ENCODE measurements around the gene TMEM187. TPM values are rescaled to one million over a fixed set of nuclear protein-coding genes. Genes with fewer than 3 reads are reported as not detected.

Gene TMEM187
- total RNA-seq, result 11.6 TPM

- peak; percentile 86 for DNase-seq (ENCODE audit: low spot score)
- ATAC-seq, result peak; percentile 63
Observed at GRCh38 chrX:153972368-153973126, at the start of gene TMEM187. TSS of gene TMEM187 (plus strand) at chrX:153972754. CDS start at chrX:153982063, 9,309 bp downstream.

GRCh38 chrX:153922932-153923857 lies 49.4 kb upstream of the TMEM187 start:
- ATAC-seq, result peak; percentile 83
- peak; percentile 79 for DNase-seq (ENCODE audit: low spot score)

- DNase-seq (ENCODE audit: low spot score) (no peak), ATAC-seq (no peak)
Observed at GRCh38 chrX:153924149-153924861, 48.2 kb upstream of the TMEM187 start.

- ATAC-seq (no peak), DNase-seq (ENCODE audit: low spot score) (no peak)
Observed at GRCh38 chrX:153925387-153925738, 47.2 kb upstream of the TMEM187 start.

- ATAC-seq, result no peak
- no peak for DNase-seq (ENCODE audit: low spot score)
Observed at GRCh38 chrX:153925739-153926551, 46.6 kb upstream of the TMEM187 start, which contains the start of gene ARHGAP4. TSS of gene ARHGAP4 (minus strand) at chrX:153926264. CDS start at chrX:153926202, 62 bp downstream.

- no peak for ATAC-seq
- DNase-seq (ENCODE audit: low spot score), result no peak
Observed at GRCh38 chrX:153926552-153926857, 46.0 kb upstream of the TMEM187 start.

- ATAC-seq, result no peak
- peak; percentile 49 for DNase-seq (ENCODE audit: low spot score)
Observed at GRCh38 chrX:153926858-153927671, 45.5 kb upstream of the TMEM187 start.

GRCh38 chrX:153927672-153927921 lies 45.0 kb upstream of the TMEM187 start:
- DNase-seq (ENCODE audit: low spot score) (no peak), ATAC-seq (no peak)

- ATAC-seq (peak; percentile 89), DNase-seq (ENCODE audit: low spot score) (peak; percentile 95)
Observed at GRCh38 chrX:153927922-153928760, 44.4 kb upstream of the TMEM187 start.

- no peak for DNase-seq (ENCODE audit: low spot score)
- no peak for ATAC-seq
Observed at GRCh38 chrX:153928846-153929245, 43.7 kb upstream of the TMEM187 start.

- DNase-seq (ENCODE audit: low spot score), result no peak
Observed at GRCh38 chrX:153929576-153929975, 43.0 kb upstream of the TMEM187 start.

GRCh38 chrX:153930011-153930910 lies 42.3 kb upstream of the TMEM187 start:
- DNase-seq (ENCODE audit: low spot score) (no peak), ATAC-seq (no peak)

More at GRCh38 chrX:153929576-153929975, 43.0 kb upstream of the TMEM187 start:
- no peak for ATAC-seq

- DNase-seq (ENCODE audit: low spot score) (no peak), ATAC-seq (no peak)
Observed at GRCh38 chrX:153931151-153931550, 41.4 kb upstream of the TMEM187 start.

- ATAC-seq (no peak), DNase-seq (ENCODE audit: low spot score) (no peak)
Observed at GRCh38 chrX:153931748-153932147, 40.8 kb upstream of the TMEM187 start.

GRCh38 chrX:153932220-153932915 lies 40.2 kb upstream of the TMEM187 start:
- no peak for DNase-seq (ENCODE audit: low spot score)
- ATAC-seq, result no peak

GRCh38 chrX:153933748-153934147 lies 38.8 kb upstream of the TMEM187 start:
- DNase-seq (ENCODE audit: low spot score) (no peak), ATAC-seq (no peak)

GRCh38 chrX:153934148-153934761 lies 38.3 kb upstream of the TMEM187 start:
- ATAC-seq (peak; percentile 3), DNase-seq (ENCODE audit: low spot score) (no peak)

Data from left lobe of liver (tissue), 2 donors.